Middle frontal gyrus (tissue), 1 donor: Measurements from ENCODE around the gene MNT.
A peak's percentile ranks its signal among the peaks of the same experiment; 100 is the strongest.

ENCODE experiments used
- DNase-seq: peaks from one replicate; pipeline ENCODE4 v3.0.0-alpha.2; 2015; ENCODE audit warnings: low spot score; ENCODE audit errors: extremely low spot score

Gene MNT

GRCh38 chr17:2364763-2365116 is 36.1 kb downstream of the MNT start:
- DNase-seq = no peak

DNA sequence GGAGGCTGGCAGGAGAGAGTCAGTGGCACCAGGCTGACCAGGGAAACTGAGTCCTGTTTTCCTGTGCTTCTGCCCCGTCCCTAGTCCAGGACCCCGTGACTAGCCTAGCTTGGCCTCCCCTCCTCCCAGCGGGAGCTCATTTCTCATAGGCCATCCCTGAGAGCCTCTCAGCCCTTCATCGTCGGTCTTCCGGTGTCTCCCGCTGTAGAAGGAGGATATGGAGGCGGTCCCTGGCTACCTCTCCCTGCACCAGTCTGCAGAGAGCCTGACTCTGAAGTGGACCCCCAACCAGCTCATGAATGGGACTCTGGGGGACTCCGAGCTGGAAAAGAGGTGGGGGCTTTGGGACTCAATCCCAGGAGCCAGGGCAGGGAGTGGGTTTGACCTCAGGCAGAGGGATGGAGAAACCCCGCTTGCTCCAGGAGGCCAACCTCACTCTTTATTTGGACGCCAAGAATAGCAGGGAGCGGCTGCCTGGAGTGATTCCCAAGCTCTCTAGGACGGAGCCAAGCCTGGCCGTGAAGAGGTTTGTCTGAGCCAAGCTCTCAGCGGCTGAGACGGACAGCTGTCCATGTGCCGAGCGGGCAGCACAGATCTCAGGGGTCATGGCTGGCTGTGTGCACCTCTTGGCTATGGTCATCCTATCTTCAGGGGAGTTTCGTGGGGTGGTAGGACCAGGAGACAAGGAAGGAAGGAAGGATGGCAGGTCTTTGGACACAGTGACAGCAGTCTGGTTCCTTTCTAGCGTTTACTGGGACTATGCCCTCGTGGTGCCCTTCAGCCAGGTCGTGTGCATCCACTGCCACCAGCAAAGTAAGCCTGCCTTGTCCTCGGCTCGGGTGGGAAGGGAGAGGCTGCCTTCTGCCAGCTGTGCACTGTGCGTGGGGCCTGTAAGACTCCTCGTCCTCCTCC is 36.8 kb downstream of the MNT start:
- DNase-seq = no peak

DNA sequence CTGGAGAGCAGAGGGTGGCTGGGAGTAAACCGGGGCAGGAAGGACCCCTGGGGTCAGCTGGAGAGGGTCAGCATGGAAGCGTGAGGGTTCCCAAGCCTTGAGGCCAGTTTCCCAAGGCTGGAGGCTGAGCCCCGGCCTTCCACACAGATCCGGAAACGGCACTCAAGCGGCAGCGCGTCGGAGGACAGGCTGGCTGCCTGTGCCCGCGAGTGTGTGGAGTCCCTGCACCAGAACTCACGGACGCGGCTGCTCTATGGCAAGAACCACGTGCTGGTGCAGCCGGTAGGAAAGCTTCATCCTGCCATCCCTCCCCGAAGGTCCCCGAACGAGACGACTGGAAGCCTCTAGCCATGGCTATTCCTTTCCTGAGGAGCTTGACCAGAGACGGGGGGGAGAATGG is 37.5 kb downstream of the MNT start:
- DNase-seq = no peak

- no peak for DNase-seq
Observed at GRCh38 chr17:2362881-2363280, 38.0 kb downstream of the MNT start.

DNA sequence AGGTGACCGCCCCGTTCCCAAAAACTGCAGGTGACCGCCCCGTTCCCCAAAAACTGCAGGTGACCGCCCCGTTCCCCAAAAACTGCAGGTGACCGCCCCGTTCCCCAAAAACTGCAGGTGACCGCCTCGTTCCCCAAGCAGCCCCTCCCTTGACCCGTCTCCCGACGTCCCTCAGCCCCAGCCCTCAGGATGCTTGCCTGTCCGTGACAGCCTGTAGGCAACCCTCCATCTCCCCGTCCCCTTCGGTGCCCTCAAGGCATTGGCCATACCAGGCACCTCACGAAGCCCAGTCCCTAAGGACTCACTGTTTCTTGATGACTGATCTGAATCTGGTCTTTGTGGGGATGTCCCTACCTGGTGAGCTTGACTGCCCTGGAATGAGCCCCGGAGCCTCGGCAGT is 38.4 kb downstream of the MNT start:
- DNase-seq = no peak

DNA sequence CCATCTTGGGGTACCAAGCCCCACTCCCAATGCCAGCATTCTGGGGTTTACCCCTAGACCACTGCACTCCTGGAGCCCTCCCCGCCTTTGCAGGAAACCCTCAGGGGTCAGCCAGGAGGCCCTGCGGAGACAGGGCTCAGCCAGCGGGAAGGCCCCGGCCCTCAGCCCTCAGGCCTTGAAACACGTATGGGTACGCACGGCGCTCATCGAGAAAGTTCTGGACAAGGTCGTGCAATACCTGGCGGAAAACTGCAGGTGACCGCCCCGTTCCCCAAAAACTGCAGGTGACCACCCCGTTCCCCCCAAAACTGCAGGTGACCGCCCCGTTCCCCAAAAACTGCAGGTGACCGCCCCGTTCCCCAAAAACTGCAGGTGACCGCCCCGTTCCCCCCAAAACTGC is 38.8 kb downstream of the MNT start:
- DNase-seq = no peak

DNA sequence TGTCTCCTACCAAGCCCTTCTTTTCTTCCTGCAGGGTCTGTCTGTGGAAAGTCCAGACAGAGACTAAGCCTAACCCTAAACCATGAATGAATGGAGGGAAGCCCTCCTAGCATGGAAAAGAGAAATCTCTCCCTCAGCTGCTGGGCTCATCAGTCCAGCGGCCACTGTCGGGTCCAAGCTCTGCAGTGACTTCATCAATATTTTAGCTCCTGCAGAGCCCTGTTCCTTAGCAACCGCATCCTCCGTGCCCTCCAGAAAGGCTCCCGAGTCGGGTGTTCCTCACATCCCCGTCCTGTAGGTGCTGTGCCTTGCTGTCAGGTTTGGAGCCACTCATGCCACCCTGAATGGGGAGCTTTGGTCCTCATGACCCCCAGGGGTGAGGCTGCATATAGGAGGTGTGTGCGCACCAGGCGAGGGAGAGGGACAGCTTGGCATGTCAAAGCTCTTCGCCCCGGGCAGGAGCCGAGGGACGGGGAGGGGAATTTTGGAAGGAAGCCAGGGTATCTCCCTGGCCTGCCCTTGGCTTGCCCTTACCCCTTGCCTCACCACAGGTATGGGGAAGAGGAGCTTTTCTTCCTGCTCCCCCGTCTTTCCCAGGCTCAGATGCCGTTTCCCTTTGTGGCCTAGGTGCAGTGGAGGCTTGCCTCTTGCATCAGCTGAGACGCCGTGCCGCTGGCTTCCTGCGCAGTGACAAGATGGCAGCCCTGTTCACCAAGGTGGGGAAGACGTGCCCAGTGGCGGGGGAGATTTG is 39.7 kb downstream of the MNT start:
- DNase-seq = no peak

DNA sequence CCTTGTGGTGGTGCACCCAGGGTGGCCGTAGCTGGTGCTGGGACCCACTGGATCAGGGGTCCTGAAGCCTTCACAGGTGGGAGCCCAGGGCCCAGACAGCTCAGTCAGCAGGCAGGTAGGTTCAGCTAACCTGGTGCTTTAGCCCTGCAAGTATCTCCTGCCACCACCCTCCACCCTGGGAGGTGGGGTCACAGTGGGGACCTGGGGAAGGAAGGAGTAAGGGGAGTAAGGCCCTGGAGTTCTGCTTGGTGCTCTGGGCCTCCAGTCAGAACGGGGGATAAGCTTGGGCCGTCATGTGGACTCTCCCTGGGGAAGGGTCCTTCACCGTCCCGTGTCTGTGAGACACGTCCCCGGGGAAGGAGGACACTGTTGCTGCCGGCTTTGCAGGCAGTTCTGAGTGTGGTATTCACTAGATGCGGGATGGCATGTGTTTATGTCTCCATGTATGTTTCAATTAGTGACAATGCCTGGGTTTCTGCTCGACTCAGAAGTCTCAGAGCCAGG is 42.9 kb downstream of the MNT start:
- no peak for DNase-seq

GRCh38 chr17:2357237-2357636 is 43.6 kb downstream of the MNT start:
- DNase-seq = no peak

GRCh38 chr17:2354311-2354710 is 46.5 kb downstream of the MNT start:
- DNase-seq = no peak

DNA sequence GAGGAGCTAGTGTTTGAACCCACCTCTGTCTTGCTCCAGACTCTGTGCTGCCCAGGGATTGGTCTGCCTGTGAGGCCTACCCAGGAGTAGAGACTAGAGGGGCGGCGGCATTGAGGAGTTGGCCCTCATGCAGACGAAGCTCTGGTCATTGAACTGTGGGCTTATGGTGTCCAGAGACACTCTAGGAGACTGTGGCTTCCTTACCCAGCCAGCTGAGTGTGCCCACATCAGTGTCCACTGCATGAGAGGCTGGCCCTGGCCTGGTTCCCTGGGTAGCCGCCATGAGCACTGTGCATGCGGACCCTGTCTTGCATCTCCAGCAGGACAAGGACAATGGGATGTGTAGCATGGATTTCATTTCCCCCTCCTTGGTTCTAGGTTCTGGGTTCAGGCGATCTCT is 49.6 kb downstream of the MNT start:
- no peak for DNase-seq

DNA sequence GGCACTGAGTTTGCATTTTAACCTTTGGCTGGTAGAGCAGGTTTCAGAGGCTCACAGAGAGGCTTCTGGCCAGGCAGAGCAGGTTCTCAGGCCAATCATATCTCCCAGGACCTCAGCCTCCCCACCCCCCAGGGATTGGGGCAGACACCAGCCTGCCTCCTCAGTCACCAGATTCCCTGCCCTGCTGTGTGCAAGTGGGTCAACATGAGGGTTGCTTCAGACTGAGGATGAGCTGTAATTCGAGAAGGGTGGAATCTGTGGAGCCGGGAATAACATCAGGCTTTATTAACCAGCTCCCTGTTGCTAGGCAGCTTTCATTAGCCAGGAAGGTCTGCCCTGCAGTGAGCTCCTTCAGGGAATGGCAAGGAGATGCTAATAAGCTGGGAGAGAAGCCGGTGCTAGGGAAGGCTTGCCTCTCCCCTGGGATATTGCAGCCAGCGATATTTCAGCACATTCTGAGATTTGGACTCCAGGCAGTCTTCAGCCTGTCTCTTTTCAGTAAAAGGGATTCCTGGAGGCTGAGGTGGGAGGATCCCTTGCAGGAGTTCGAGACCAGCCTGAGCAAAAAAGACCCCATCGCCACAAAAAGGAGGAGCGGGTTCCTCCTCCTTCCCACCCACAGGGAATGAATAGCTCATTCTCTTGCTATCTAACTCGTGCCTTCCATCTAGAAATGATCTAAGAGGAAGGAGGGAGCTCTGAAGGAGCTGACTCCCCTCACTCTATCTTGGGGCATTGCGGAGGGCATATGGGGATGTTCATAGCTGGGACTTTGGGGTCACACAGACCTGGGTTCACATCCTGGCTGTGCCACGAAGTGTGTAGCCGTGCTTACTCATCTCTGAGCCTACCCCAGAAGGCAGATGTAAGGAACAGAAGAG is 52.8 kb downstream of the MNT start:
- peak; percentile 10 for DNase-seq

- no peak for DNase-seq
Observed at GRCh38 chr17:2346475-2346874, 54.4 kb downstream of the MNT start.

DNA sequence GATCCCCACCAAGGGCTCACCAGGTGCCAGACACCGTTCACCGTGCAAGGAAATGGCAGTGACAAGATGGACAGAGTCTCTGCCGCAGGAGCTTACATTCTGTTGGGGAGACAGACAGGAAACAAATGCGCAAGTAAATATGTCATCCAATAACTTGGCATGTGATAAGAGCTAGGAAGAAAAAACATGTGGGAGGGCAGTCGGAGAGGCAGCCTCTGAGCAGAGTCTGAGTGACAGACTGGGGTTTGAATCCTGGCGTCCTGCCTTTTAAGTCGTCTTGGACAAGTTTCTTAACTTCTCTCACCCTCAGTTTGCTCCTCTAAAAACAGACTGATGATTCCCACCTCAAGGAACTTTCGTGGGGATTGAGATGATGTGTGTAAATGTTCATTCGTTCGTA is 56.3 kb downstream of the MNT start:
- no peak for DNase-seq

DNA sequence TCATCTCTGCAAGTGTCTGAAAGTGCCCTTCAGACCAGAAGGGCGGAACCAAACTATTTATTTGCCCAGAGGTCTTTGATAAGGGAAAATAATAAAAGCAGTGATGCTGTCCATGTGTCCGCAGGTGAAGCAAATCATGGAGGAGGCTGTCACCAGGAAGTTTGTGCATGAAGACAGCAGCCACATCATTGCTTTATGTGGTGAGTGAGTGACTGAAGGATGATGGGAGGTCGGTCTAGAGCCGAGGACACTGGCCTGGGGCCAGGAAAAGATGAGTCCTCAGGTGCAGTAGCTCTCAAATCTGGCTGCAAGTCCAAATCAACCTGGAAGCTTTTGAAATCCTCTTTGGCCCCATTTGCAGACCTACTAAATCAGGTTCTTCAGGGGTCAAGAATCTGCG is 57.4 kb downstream of the MNT start:
- DNase-seq = no peak

GRCh38 chr17:2338315-2338657 is 62.6 kb downstream of the MNT start:
- DNase-seq = no peak

DNA sequence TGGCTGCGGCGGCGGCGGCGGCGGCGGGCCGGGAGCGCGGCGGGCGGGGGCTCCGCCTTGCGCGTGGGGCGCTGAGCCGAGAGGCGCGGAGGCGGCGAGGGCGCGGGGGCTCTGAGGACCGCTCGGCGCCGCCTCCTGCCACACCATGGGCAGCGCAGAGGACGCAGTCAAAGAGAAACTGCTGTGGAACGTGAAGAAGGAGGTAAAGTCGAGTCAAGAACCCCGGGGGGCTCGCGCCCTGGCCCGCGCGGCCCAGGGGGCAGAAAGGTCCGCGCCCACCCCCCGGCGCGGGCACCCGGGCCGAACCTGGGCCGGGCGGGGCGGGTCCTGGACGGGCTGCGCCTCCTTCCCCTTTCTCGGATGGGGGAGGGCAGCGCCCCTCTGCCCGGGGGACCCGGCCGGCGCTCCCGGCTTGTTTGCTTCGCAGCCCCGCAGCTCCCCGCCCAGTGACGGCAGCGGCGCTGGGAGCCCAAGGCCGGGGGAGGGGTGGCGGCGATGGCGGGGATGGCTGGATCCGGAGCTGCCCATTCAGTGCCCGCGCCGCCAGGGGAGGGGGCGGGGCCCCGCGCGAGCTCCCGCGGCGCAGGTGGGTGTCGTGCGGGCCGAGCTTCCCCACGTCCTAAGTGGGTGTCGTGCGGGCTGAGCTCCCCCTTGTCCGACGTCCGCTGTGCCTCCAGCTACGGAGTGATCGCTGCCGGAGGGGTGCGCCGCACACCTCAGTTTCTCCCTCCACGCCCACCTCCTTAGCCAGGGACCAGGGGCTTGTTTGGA is 63.1 kb downstream of the MNT start:
- DNase-seq = no peak

DNA sequence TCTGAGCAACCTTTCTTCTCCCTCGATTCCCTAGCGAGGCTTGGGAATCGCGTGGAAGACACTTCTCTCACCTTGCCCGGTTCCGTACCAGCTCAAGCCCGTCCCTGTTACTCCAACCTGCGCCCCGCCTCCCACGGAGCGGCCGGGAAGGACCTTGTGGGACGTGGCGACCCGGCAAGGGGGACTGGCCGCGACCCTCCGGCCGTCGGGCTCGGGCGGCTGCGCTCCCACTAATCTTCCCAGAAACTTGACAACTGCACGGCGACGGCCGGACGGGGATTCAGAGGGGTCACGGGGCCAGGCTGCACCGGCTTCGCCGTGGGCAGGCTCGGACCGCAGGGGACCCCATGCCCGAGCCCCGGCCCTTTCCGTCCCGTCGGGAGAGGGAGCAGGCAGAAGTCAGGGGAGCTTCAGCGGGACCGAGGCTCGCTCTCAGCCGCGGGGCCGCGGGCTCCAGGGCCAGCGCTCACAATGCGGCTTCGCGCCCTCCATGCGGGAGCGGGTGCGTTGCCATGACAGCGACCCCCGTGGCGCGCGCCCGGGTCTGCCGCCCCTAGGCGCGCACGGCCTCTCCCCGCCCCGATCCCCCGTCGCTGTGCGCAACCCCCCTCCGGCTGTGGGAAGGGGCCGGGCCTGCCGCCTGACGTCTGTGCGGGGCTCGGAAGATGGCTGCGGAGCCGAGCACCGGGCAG is 63.9 kb downstream of the MNT start, which contains the start of gene SGSM2:
SGSM2 (plus strand) TSS at position 650 of the 692 bp plus-strand sequence. CDS start 188 bp downstream, outside the sequence.
- DNase-seq = peak; percentile 50

DNA sequence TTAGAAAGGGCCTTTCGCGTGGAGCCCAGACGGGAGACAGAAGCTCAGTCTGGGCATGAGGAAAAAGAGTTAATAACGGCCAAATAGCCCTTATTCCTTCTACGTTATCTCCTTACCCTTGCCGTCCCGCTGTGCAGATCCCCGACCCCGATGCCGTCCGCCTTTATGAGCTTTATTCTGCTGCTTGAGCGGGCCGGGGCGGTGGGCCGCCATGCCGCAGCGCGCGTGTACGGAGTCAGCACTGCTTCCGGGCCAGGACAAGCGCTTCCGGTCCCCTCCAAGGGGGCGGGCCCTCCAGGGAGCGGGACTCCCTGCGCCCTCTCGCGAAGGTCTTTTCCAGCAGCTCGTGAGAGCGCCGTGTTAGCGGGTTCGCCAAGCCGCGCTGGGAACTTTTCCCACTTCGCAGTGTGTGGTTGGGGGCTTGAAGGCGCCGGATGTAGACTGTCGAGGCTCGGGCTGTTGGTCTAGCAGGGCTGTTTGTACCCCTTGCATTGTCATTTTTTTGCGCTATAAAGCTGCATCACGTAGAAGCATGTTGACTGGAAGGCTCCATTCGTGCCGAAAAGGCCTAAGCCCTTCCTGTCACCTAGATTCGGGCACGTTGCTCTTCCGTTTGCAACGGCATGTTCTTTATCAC is 64.5 kb downstream of the MNT start, which contains the start of gene TSR1:
TSR1 (minus strand) TSS at position 243 of the 637 bp plus-strand sequence; CDS start at position 213, 30 bp downstream.
- DNase-seq = peak; percentile 88
